ENCODE data around the gene SEMA3G.

Gene SEMA3G

DNA sequence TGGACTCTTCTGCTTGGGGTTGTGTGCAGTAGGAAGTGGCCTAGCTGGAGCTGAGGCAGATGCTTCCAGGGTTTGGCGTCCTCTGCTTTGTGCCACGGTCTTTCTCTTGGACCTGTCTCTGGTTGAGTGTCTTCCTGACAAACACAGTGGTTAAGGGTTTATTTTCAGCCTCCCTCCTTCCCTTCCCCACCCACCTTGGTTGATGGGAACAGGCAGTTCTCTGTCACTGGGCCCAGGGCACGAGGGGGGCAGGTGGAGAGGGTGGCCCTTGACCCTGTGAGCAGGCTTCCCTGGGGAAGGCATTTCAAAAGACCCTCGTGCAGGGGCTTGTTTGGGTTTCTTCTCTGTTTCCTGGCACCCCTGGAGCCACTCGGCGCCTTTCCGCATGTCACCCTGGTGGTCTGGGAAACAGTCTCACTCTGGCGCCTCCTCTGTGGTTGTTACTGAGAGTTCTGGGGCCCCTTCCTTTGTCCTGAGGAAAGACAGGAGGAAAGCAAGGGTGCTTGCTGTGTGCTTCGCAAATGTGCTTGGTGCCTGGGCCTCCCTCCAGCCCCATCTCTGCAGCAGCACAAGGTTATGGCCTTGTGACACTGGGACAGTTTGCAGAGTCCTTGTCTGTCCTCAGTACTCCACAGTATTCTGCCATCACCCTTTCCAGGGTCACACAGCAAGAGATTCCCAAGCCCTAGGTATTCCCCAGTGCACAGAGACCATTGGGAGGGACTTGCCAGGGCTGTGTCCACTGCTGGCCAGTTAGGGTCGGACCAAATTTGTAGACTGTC is 40.0 kb upstream of the SEMA3G start:
- TF ChIP-seq POLR2AphosphoS5 (IDR thresholded peaks at IDR 0.05; ENCODE audit: low read depth) (no peak), GABPA (IDR thresholded peaks at IDR 0.05; ENCODE audit: low read depth) (no peak), SPI1 (IDR thresholded peaks at IDR 0.05; ENCODE audit: borderline replicate concordance, low read depth) (no peak)
- TF ChIP-seq, protein P1, sequence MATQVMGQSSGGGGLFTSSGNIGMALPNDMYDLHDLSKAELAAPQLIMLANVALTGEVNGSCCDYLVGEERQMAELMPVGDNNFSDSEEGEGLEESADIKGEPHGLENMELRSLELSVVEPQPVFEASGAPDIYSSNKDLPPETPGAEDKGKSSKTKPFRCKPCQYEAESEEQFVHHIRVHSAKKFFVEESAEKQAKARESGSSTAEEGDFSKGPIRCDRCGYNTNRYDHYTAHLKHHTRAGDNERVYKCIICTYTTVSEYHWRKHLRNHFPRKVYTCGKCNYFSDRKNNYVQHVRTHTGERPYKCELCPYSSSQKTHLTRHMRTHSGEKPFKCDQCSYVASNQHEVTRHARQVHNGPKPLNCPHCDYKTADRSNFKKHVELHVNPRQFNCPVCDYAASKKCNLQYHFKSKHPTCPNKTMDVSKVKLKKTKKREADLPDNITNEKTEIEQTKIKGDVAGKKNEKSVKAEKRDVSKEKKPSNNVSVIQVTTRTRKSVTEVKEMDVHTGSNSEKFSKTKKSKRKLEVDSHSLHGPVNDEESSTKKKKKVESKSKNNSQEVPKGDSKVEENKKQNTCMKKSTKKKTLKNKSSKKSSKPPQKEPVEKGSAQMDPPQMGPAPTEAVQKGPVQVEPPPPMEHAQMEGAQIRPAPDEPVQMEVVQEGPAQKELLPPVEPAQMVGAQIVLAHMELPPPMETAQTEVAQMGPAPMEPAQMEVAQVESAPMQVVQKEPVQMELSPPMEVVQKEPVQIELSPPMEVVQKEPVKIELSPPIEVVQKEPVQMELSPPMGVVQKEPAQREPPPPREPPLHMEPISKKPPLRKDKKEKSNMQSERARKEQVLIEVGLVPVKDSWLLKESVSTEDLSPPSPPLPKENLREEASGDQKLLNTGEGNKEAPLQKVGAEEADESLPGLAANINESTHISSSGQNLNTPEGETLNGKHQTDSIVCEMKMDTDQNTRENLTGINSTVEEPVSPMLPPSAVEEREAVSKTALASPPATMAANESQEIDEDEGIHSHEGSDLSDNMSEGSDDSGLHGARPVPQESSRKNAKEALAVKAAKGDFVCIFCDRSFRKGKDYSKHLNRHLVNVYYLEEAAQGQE (IDR thresholded peaks at IDR 0.05; ENCODE audit: insufficient replicate concordance, low read depth) = no peak
- TF ChIP-seq, protein P2, sequence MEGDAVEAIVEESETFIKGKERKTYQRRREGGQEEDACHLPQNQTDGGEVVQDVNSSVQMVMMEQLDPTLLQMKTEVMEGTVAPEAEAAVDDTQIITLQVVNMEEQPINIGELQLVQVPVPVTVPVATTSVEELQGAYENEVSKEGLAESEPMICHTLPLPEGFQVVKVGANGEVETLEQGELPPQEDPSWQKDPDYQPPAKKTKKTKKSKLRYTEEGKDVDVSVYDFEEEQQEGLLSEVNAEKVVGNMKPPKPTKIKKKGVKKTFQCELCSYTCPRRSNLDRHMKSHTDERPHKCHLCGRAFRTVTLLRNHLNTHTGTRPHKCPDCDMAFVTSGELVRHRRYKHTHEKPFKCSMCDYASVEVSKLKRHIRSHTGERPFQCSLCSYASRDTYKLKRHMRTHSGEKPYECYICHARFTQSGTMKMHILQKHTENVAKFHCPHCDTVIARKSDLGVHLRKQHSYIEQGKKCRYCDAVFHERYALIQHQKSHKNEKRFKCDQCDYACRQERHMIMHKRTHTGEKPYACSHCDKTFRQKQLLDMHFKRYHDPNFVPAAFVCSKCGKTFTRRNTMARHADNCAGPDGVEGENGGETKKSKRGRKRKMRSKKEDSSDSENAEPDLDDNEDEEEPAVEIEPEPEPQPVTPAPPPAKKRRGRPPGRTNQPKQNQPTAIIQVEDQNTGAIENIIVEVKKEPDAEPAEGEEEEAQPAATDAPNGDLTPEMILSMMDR (IDR thresholded peaks at IDR 0.05; ENCODE audit: insufficient read depth, low read length) = no peak
- H3K27ac ChIP-seq (replicated peaks) = no peak overlapping the region
- no peaks in the 10 kb centered on the region for H3K27me3 ChIP-seq (ENCODE audit: insufficient read depth, poor library complexity, severe bottlenecking)
- H3K4me3 ChIP-seq (replicated peaks; ENCODE audit: insufficient read depth, low read length) = no peak overlapping the region
- no peak for DNase-seq (ENCODE audit: low read depth in 1 of 2, low spot score in 1 of 2)

DNA sequence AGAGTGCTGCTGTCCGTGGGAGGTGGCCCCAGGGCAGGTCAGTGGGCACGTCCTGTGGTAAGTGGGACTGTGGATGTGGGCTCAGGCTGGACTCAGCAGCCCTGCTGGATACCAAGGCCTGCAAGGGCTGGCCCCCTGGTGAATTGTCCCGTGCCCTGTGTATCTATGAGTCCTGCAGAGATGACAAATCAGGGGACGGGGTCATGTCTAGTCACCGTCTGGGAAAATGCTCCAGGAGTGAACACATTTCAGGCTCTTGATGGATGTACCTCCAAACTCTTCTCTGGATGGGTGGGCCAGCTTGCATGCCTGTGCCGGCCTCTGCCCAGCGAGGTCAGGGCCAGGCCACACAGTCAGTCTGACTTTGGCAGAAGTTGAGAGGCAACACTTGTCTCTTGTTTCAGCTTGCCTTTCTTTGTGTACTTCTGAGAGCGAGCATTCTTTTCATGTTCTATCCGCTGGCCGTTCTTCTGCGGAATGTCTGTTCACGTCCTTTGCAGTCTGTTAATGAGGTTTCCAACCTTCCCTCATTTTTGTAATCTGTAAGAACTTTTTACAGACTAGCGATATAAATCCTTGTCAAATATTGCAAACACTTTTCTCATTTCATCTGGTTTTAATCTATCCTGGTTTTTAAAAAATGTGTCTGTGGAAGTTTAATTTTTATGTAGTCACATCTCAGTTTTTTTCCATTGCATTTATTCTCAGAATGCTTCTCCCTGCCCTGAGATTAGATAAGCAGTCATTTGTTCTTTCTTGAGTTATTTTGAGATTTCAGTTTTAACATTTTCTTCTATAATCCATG is 38.9 kb upstream of the SEMA3G start:
- no peak for DNase-seq (ENCODE audit: low read depth in 1 of 2, low spot score in 1 of 2)
- Histone ChIP-seq H3K4me3 (replicated peaks; ENCODE audit: insufficient read depth, low read length) (no peak overlapping the region), H3K27me3 (ENCODE audit: insufficient read depth, poor library complexity, severe bottlenecking) (no peaks in the 10 kb centered on the region), H3K27ac (replicated peaks) (no peak overlapping the region)
- TF ChIP-seq SPI1 (IDR thresholded peaks at IDR 0.05; ENCODE audit: borderline replicate concordance, low read depth) = no peak
- TF ChIP-seq POLR2AphosphoS5 (IDR thresholded peaks at IDR 0.05; ENCODE audit: low read depth) = no peak
- TF ChIP-seq, protein P1 (IDR thresholded peaks at IDR 0.05; ENCODE audit: insufficient replicate concordance, low read depth) = no peak
- no peak for TF ChIP-seq GABPA (IDR thresholded peaks at IDR 0.05; ENCODE audit: low read depth)

DNA sequence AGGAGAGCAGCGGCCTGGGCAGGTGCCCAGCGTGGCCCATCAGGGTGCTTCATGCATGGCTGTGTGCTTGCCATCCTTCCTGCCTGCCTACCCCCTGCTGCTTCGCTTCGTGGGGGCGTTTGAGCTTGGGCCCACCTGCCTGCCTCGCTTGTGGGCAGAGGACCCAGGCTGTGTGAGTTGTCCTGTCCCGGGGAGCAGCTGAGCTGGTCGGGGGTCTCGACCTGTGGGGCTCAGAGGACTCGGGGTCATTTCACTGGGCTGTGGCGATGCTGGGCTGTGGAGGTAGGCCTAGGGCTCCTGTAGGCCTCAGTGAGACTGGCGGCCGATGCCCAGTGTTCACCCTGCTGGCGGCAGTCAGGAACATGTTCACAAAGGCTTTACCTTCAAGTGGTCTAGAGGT is 38.2 kb upstream of the SEMA3G start:
- DNase-seq (ENCODE audit: low read depth in 1 of 2, low spot score in 1 of 2) = no peak
- H3K27me3 ChIP-seq (ENCODE audit: insufficient read depth, poor library complexity, severe bottlenecking) = no peaks in the 10 kb centered on the region
- H3K27ac ChIP-seq (replicated peaks) = no peak overlapping the region
- TF ChIP-seq POLR2AphosphoS5 (IDR thresholded peaks at IDR 0.05; ENCODE audit: low read depth) (no peak), GABPA (IDR thresholded peaks at IDR 0.05; ENCODE audit: low read depth) (no peak), SPI1 (IDR thresholded peaks at IDR 0.05; ENCODE audit: borderline replicate concordance, low read depth) (no peak)
- TF ChIP-seq, protein P2 (IDR thresholded peaks at IDR 0.05; ENCODE audit: insufficient read depth, low read length) = no peak
- TF ChIP-seq, protein P1 (IDR thresholded peaks at IDR 0.05; ENCODE audit: insufficient replicate concordance, low read depth) = no peak
- no peak overlapping the region for H3K4me3 ChIP-seq (replicated peaks; ENCODE audit: insufficient read depth, low read length)

Data from HL-60 (cell line).